Measurements from ENCODE around the gene PPM1J. TPM values are rescaled to one million over a fixed set of nuclear protein-coding genes. Genes with fewer than 3 reads are reported as not detected.
"Not testable (repeated sequence)": the region's sequence is repeated elsewhere in the genome, so short reads cannot be mapped to it uniquely, and the experiment has no call there.

Gene PPM1J, protein sequence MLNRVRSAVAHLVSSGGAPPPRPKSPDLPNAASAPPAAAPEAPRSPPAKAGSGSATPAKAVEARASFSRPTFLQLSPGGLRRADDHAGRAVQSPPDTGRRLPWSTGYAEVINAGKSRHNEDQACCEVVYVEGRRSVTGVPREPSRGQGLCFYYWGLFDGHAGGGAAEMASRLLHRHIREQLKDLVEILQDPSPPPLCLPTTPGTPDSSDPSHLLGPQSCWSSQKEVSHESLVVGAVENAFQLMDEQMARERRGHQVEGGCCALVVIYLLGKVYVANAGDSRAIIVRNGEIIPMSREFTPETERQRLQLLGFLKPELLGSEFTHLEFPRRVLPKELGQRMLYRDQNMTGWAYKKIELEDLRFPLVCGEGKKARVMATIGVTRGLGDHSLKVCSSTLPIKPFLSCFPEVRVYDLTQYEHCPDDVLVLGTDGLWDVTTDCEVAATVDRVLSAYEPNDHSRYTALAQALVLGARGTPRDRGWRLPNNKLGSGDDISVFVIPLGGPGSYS
- polyA plus RNA-seq (2012; ENCODE audit: insufficient read depth, insufficient read length) = 1.5 TPM

DNA sequence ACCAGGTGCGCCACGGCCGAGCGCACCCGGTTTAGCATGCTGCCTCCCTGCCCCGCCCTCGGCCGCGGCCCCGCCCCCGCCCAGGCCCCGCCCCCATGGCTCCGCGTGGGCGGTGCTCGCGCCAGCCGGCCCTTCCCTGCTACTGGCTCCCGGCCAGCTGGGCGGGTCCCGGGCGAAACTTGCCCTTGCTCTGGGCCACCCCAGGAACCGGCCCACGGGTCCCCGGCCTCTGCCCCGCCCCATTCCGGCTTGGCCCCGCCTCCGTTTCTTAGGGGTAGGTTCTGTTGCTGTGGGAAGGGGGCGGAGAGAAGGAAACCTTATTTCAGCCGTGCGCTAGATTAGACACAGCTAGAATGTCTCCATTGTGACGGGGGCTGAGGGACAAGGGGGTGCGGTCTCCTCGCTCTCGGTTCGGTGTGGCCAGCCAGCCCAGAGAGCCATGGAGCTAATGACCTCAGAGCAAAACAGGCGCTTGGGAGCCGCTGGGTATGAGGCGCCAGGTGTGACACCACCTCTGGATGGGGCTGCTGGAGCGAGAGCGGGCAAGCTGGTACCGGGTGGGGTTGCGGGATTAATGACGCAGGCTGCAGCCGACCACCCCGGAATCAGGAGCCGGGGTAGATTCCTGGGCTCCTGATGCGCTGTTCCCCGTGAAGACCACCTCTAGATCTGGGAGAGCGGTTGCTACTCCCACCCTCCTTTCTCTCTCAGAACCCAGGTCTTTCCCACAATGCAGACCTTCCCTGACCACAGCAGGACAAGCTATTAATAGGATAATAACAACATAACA is at the start of gene PPM1J:
TSS of gene PPM1J (minus strand) at position 69 of the 790 bp plus-strand sequence. CDS start at position 38, 31 bp downstream.
- DNase-seq (ENCODE audit: low read depth, low spot score) = peak; percentile 84
- peak within 1 kb of the TSS; percentile 56 for H3K4me3 ChIP-seq (ENCODE audit: low read length)

DNA sequence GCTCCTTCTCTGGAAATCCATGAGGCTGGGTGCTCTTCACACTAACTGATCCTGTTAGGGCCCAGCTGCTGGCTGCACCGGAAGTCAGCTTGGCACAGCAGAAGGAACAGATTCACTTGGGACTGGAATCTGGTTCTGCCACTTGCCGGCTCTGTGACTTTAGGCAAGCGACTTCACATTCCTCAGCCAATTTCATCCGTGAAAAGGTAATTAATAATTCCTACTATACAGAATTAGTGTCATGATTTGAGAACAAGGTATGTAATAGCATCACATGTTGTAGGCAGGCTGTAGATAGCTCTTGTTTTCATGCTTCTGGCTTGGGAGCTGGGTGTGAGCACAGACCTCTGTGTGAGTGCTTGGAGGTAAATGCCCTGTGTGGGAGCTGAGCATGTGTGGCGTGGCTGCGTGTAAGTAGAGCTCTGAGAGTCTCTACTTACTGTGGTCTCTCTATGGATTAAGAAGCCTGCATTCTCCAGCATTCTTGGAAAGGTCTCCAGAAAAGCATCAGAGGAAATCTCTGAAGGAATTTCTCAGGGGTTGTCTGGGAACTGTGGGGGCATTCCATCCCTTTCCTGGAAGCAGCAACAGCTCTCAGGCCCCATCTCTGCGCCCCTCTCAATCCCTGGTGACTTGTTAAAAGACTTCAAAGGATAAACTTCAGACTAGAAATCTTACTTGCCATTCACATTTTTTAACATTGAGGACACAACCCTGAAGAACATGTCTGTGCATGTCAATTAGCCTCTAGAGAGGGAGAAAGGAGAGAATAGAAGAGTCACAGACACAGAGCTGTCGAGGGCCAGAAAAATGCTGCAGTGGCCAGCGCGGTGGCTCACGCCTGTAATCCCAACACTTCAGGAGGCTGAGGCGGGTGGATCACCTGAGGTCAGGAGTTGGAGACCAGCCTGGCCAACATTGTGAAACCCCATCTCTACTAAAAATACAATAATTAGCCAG is 47.7 kb upstream of the PPM1J start:
- no peak overlapping the region for H3K4me3 ChIP-seq (ENCODE audit: low read length)
- DNase-seq (ENCODE audit: low read depth, low spot score) = no peak

DNA sequence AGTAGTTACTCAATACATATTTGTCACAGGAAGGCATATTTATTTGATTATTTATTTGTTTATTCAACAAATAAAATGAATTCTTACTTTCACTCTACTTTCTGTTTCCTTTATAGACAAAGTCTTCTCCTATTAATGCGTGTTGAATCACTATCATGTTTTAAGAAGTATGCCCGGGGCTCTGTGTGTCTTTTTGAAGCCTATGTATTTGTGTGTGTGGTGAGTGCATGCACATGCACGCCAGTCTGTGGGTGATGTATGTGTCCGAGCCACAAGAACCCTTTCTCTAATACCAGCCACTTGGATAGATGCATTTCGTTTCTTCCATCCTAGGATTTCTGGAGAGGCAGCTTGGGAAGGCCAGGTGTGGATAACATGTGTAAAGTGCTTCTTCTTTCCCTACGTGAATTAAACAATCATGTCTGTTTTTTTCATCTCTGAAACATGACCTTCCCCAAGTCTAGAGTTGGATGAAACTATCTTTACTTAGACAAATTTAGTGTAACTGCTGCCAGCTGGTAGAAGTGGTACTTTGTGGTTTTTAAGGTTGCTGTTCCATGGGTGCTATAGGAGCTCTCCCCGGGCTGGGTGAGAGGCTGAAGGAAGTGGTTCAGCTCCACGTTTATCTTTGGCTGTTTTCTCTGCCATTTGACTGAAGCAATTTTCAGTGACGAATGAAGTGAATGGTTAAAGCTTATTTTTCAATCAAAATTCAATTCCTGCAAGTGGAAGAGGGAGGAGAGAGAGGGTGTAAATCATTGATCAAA is 46.8 kb upstream of the PPM1J start:
- peak; percentile 82 for DNase-seq (ENCODE audit: low read depth, low spot score)
- H3K4me3 ChIP-seq (ENCODE audit: low read length) = no peak overlapping the region

DNA sequence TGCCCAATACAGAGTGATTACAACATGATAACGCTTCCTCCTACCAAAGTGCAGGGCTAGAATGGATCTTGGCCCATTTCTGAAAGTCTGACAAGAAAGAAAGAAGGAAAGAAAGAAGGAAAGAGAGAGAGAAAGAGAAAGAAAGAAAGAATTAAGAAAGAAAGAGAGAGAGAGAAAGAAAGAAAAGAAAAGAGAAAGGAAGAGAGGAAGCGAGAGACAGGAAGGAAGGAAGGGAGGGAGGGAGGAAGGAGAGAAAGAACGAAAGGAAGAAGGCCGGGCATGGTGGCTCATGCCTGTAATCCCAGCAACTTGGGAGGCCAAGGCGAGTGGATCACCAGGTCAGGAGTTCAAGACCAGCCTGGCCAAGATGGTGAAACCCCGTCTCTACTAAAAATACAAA is 44.1 kb upstream of the PPM1J start:
- no peak overlapping the region for H3K4me3 ChIP-seq (ENCODE audit: low read length)
- no peak for DNase-seq (ENCODE audit: low read depth, low spot score)

DNA sequence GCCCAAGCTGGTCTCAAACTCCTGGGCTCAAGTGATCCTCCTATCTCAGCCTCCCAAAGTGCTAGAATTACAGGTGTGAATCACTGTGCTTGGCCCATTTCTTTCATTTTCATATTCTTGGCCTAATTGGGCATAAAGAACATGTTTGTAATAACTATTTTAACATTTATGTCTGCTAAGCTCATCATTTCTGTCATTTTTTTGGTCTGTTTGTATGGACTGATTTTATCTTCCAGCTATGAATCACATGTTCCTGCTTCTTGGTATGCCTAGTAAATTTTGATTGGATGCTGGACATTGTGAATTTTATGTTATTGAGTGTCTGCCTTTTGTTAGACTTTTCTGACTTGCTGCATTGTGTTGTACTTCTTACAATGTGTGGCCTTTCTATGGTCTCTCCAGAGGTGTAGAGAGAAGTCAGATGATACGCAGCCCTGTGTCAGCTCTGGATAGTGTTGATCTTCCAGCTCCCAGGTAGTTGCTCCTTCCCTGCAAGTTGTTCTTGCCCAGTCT is 39.0 kb upstream of the PPM1J start:
- H3K4me3 ChIP-seq (ENCODE audit: low read length) = no peak overlapping the region
- no peak for DNase-seq (ENCODE audit: low read depth, low spot score)

DNA sequence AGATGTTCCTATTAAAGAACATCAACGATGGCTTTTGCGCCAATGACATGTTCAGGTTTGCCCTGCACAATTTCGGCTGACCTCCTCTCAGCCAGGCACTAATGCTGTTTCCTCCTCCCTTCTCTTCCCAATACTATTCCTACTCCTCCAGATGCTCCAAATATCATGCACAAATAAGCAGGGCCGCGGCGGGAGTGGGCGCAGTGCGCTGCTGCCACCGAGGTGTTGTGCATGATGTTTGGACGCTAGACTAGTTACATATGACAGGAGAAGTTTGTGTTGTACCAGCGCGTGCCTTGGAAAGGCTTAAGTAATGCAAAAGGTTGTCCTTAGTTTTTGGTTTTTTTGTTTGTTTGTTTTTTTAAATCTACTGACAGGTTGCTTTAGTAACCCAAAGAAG is 33.3 kb upstream of the PPM1J start:
- H3K4me3 ChIP-seq (ENCODE audit: low read length) = no peak overlapping the region
- DNase-seq (ENCODE audit: low read depth, low spot score) = no peak

DNA sequence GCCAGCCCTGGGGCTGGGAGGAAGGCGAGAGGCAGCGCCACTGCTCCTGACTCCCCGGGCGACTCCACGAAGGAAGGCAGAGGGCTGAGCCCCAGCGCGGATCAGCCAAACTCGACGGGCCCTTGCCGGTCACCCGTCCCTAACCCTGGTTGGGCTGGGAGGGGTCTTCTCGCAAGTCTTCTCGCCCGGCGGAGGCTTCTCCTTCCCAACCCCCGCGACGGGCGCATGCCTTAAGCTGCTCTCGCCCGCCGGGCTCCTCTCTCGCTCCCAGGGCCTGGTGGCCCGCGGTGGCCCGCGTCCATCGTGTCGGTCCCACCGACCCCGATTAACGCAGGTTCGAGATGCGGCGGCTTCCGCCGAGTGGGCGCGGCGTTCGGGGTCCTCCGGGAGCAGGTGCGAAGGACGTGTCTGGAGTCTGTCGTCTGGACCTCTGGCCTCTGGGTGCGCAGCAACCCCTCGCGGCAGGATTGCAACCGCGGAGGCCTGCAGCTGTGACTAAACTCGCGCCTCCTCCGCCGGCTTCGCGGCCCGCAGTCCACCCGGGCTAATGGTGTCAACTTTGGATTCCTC is 29.0 kb upstream of the PPM1J start:
- H3K4me3 ChIP-seq (ENCODE audit: low read length) = no peak overlapping the region
- no peak for DNase-seq (ENCODE audit: low read depth, low spot score)

DNA sequence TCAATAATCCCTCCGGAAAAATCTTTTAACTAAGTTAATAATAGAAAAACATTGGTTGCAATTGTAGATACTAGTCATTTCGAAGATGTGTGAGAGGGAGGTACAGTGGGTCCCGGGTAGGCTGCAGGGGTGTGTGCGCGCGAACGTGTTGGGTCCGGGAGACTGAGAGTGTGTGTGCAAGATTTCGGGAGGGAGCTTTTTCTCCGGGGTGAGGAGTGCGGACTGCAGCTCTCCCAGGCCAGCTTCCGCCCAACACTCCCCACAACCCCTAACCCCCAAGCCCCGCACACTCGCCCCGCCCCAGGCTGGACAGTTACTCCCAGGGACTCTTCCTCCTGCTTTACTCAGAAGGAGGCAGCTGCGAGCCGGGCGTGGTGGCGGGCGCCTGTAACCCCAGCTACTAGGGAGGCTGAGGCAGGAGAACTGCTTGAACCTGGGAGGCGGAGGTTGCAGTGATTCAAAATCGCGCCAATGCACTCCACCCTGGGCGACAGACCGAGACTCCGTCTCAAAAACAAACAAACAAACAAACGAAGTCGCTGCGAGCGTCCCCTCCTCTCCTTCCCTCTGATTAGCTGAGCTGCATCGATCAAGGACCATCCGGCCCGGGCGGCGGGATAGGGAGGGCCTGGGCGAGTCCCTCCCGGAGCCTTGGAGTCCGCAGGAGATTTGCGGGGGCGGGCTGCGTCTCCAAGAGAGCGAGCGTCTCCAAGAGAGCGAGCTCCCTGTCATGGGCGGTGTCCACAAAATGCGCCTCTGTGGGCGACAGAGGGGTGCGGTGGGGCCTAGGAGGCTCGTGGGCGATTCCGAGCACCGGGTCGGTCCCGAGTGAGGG is 28.3 kb upstream of the PPM1J start:
- DNase-seq (ENCODE audit: low read depth, low spot score) = no peak
- no peak overlapping the region for H3K4me3 ChIP-seq (ENCODE audit: low read length)

DNA sequence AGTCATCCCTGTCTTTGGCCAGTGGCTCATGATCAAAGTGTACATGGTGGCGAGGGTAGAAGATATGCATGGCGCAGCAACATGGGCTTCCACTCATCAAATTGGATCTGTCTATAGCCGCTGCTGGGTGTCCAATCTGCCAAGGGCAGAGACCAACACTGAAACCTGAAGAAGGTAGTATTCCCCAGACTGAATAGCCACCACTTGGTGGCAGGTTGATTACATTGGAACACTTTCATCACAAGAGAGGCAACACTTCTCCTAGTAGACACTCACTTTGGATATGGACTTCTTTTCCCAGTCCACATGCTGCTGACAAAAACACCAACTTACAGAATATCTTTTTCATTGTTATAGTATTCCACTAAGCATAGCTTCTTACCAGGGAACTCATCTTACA is 22.4 kb upstream of the PPM1J start:
- DNase-seq (ENCODE audit: low read depth, low spot score) = no peak
- H3K4me3 ChIP-seq (ENCODE audit: low read length) = no peak overlapping the region

DNA sequence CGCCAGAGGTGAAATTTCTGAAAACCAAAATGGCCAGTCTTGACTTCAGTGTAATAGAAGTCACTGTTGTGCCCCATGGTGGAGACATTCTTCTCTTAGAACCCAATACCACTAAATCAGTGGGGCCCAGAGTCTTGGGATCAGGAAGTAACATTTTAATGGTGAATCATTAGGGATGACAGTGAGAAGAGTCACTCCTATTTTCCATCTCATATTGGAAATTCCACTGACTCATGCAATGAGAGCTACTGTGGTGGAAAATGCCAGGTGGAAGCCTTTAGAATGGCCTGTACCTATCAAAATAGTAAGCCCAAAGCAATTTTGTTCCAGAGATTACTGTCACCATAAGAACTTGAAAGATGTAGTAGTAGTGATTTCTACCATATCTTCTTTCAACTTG is 20.6 kb upstream of the PPM1J start:
- no peak overlapping the region for H3K4me3 ChIP-seq (ENCODE audit: low read length)
- no peak for DNase-seq (ENCODE audit: low read depth, low spot score)

DNA sequence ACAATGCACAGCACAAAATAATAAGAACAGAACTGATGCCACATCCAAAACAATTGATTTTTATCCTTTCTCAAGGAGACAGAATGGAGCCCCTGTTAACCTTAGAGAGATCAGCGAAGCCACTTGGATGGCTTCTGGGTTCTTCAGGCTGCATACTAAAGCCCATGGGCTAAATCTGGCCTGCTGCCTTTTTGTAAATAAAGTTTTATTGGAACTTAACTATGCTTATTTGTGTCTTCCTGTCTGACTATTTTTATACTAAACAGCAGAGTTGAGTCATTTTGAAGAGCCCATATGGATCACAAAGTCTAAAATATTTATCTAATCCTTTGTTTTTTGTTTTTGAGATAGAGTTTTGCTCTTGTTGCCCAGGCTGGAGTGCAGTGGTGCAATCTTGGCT is 16.3 kb upstream of the PPM1J start:
- no peak for DNase-seq (ENCODE audit: low read depth, low spot score)
- H3K4me3 ChIP-seq (ENCODE audit: low read length) = no peak overlapping the region

DNA sequence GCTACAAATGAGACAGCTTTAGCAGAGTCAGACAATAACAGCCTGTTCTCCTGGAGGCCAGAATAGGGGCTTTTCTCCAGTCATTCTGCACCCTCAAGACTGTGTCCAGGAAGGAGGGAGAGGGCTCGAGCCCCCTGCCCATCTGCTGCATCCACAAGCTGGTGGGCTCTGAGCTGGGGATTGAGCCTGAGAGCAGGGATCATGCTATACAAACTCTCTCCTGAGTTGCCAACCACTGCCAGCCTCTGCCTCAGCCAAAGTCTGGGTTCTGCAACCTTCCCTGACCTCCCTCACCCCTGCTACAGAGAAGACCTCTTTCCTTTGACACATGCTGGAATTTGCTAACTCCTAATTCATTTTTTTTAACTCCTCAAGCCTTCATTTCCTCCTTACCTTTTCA is 14.8 kb upstream of the PPM1J start:
- DNase-seq (ENCODE audit: low read depth, low spot score) = no peak
- H3K4me3 ChIP-seq (ENCODE audit: low read length) = no peak overlapping the region

DNA sequence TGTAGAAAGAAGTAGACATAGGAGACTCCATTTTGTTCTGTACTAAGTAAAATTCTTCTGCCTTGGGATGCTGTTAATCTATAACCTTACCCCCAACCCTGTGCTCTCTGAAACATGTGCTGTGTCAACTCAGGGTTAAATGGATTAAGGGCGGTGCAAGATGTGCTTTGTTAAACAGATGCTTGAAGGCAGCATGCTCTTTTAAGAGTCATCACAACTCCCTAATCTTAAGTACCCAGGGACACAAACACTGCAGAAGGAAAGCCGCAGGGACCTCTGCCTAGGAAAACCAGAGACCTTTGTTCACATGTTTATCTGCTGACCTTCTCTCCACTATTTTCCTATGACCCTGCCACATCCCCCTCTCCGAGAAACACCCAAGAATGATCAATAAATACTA is 13.9 kb upstream of the PPM1J start:
- DNase-seq (ENCODE audit: low read depth, low spot score); H3K4me3 ChIP-seq (ENCODE audit: low read length): not testable (repeated sequence)

DNA sequence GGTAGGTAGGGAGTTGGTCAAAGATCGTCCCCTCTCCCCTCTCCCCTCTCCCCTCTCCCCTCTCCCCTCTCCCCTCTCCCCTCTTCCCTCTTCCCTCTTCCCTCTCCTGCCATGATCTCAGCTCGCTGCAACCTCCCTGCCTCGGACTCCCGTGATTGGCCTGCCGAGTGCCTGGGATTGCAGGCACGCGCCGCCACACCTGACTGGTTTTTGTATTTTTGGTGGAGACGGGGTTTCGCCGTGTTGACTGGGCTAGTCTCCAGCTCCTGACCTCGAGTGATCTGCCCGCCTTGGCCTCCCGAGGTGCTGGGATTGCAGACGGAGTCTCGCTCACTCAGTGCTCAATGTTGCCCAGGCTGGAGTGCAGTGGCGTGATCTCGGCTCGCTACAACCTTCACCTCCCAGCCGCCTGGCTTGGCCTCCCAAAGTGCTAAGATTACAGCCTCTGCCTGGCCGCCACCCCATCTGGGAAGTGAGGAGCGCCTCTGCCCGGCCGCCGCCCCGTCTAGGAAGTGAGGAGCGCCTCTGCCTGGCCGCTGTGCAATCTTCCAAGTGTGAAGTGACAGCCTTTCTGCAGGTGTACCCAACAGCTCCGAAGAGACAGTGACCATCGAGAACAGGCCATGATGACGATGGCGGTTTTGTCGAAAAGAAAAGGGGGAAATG is 13.3 kb upstream of the PPM1J start:
- not testable (repeated sequence) for H3K4me3 ChIP-seq (ENCODE audit: low read length); DNase-seq (ENCODE audit: low read depth, low spot score)

DNA sequence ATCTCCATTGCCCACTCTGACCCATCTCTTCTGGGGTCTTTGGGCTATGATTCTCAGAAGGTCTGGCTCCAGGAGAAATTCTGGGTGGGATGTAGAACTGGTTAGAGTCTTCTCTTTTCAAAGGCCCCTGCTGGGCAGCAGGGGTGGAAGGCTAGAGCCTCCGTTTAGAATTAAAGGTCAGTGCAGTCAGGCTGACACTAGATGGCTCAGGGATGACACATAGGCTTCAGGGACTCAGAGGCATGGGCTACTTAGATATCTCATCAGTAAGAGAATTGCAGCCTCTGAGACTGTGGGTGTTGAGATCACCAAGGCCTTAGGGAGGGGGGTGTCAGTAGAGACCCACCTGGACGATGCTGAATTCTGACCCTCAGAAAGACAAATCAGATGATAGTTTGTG is 12.6 kb upstream of the PPM1J start:
- no peak overlapping the region for H3K4me3 ChIP-seq (ENCODE audit: low read length)
- DNase-seq (ENCODE audit: low read depth, low spot score) = no peak

DNA sequence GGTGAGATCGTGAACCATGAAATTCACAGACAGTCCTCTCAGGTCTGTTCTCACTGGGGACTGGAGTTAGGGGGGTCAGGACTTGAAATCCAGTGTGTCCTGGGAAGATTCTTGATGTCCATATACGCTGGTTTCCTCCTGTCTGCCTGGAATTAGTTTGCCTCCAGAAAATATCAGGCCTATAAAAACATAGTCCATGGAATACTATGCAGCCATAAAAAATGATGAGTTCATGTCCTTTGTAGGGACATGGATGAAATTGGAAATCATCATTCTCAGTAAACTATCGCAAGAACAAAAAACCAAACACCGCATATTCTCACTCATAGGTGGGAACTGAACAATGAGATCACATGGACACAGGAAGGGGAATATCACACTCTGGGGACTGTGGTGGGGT is 9.1 kb upstream of the PPM1J start:
- H3K4me3 ChIP-seq (ENCODE audit: low read length); DNase-seq (ENCODE audit: low read depth, low spot score): not testable (repeated sequence)

DNA sequence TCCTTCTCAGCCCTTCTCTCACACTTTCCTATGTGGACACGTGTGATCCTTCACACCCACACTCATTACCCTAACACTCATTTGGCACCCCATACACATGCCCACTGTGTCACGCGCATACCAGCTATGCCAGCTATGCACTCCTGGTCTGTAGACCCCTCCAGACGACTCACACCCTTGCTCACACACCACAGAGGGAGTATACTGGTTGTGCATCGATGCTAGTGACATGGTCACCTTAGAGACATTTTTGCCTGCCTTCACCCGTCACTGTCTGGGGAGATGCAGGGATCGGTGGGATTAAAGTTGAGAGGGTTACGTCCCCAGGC is 8.3 kb upstream of the PPM1J start:
- no peak overlapping the region for H3K4me3 ChIP-seq (ENCODE audit: low read length)
- DNase-seq (ENCODE audit: low read depth, low spot score) = no peak

Measured in Jurkat, Clone E6-1 (cell line).